GM18861 (cell line): ENCODE measurements around the gene LDLR.

ENCODE experiments used
- ATAC-seq: cut with Tn5 transposase; IDR thresholded peaks from one replicate; pipeline ENCODE4 v1.9.1; 2021; ENCODE audit not compliant: unreplicated experiment

LDLR gene

GRCh38 chr19:11089254-11090013 is at the start of gene LDLR:
Gene LDLR, plus strand, starts transcription at chr19:11089463. Its CDS starts 86 bp downstream, at chr19:11089549.
- peak; percentile 30 for ATAC-seq

- no peak for ATAC-seq
Observed at GRCh38 chr19:11041194-11041593, 48.1 kb upstream of the LDLR start.

- no peak for ATAC-seq
Observed at GRCh38 chr19:11041966-11042627, 47.2 kb upstream of the LDLR start.

- no peak for ATAC-seq
Observed at GRCh38 chr19:11044431-11044830, 44.8 kb upstream of the LDLR start.

GRCh38 chr19:11045536-11045935 is 43.7 kb upstream of the LDLR start:
- no peak for ATAC-seq

GRCh38 chr19:11046605-11047354 is 42.5 kb upstream of the LDLR start:
- ATAC-seq = no peak

- ATAC-seq = no peak
Observed at GRCh38 chr19:11047866-11048265, 41.4 kb upstream of the LDLR start.

- no peak for ATAC-seq
Observed at GRCh38 chr19:11050323-11051114, 38.7 kb upstream of the LDLR start.

GRCh38 chr19:11053817-11054195 is 35.5 kb upstream of the LDLR start:
- ATAC-seq = no peak

- no peak for ATAC-seq
Observed at GRCh38 chr19:11054200-11054599, 35.1 kb upstream of the LDLR start.

GRCh38 chr19:11054628-11055027 is 34.6 kb upstream of the LDLR start:
- ATAC-seq = no peak

GRCh38 chr19:11058246-11059030 is 30.8 kb upstream of the LDLR start:
- no peak for ATAC-seq

GRCh38 chr19:11059511-11060358 is 29.5 kb upstream of the LDLR start:
- ATAC-seq = no peak

GRCh38 chr19:11061952-11062351 is 27.3 kb upstream of the LDLR start:
- no peak for ATAC-seq

- ATAC-seq = no peak
Observed at GRCh38 chr19:11063434-11063833, 25.8 kb upstream of the LDLR start.

GRCh38 chr19:11064831-11065303 is 24.4 kb upstream of the LDLR start:
- ATAC-seq = no peak

- no peak for ATAC-seq
Observed at GRCh38 chr19:11066326-11066725, 22.9 kb upstream of the LDLR start.

GRCh38 chr19:11067356-11068113 is 21.7 kb upstream of the LDLR start:
- ATAC-seq = no peak

GRCh38 chr19:11069561-11069960 is 19.7 kb upstream of the LDLR start:
- ATAC-seq = no peak
